Astrocyte of the hippocampus (primary cell): Measurements from ENCODE around the gene OR2T34.
"Not testable (repeated sequence)": the region's sequence is repeated elsewhere in the genome, so short reads cannot be mapped to it uniquely, and the experiment has no call there.

ENCODE experiments used
- DNase-seq: peaks from one replicate; pipeline ENCODE4 v3.0.0; 2011; ENCODE audit warnings: low read depth, low spot score

The OR2T34 gene

DNA sequence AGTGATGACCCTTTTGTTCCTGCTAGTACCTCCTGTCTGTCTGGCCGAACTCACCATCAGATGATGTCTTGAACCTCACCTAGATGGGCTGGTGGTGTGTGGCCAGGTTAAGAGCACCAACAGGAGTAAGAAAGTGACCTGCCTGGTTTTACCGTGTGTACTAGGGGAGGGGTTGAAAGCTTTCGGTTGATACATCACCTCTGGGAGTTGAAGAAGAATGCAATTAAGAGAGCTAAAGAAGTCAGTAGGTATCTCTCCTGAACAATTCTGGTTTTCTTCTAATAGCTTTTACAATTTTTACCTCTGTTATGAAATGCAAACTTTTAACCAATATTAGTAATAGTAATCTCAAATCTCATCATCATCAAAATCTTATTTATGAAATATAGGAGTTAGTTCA lies 11.9 kb downstream of the OR2T34 start, which contains the start of gene OR2T29:
Gene OR2T29, minus strand, starts transcription at position 101 of the 400 bp plus-strand sequence. CDS start 3,281 bp downstream, outside the sequence.
- DNase-seq, result not testable (repeated sequence)

GRCh38 chr1:248551027-248551426 lies 23.5 kb downstream of the OR2T34 start:
- DNase-seq, result not testable (repeated sequence)

- not testable (repeated sequence) for DNase-seq
Measured at GRCh38 chr1:248547383-248547782, 27.2 kb downstream of the OR2T34 start.

DNA sequence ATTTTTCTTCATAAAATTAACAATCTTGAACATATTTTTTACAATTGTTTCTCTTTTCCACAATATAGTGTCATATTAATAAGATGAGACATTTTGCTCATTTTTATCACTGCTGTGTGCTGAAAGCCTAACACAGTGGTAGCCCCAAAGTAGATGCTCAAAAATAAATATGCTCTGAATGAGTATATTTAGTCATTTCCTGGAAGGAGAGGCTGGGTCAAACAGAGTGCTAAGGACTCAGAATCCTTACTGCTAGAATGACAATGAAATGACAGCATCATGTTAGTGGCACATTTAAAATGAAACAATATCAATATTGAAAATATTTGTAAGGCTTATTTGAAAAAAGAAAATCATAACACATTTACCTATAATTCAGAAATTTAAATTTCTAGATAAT lies 37.1 kb downstream of the OR2T34 start:
- DNase-seq, result not testable (repeated sequence)
